Stimulated activated CD4-positive, alpha-beta T cell treated with anti-CD3 and anti-CD28 coated beads, Interleukin-4, amount 100 ng/mL, for 24 hours (primary cell): Measurements from ENCODE around the gene PDGFD.

Experiments used
- DNase-seq: peaks from one replicate; pipeline ENCODE4 v3.0.0-alpha.2; 2020

Gene PDGFD

DNA sequence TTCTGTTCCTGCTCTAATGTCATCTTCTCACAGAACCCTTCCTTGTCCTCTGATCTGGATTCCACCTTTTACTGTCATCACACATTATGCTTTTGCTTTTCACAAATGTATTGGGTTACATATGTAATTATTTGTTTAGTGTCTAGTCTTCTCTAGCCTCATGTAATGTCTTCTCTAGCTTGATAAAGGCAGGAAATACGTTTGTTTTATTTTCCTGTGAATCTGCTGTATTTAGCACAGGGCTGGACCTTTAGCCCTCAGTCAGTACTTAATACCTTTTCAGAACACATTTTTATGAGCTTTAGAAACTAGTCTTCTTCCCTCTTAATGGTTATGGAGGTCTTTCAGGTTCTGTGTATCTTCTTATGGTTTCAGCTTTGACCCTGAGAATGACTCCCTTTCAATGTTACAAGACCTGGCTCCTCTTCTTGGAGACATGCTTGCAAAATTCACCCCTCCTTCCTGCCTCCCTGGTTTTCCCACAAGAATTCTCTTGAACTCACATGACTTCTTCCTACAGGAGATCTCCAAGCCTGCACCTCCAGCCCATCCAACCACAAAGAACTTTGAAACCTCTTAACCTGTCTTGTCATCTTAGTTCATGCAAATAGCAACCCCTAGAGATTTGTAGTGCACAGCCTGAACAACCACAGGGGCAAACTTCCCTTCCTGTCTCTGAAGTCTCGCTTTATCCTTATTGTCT is 260.2 kb downstream of the PDGFD start:
- no peak for DNase-seq

DNA sequence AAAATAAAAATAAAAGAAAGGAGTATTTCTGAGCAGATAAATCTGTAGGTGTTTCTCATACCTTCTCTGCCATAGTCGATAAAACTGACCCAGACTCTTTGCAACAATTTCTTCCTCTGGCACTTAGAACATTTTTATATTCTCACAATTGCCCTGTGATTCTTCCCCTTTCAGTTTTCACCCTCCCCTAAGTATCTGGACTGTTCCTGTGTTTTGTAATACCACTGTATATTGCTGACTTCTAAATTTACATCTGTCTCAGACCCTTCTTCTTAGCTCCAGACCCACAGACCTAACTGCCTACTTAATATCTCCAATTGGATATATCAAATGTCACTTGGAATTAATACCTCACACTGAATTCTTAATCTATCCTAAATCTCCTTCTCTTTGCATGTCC is 261.0 kb downstream of the PDGFD start:
- DNase-seq: no peak

DNA sequence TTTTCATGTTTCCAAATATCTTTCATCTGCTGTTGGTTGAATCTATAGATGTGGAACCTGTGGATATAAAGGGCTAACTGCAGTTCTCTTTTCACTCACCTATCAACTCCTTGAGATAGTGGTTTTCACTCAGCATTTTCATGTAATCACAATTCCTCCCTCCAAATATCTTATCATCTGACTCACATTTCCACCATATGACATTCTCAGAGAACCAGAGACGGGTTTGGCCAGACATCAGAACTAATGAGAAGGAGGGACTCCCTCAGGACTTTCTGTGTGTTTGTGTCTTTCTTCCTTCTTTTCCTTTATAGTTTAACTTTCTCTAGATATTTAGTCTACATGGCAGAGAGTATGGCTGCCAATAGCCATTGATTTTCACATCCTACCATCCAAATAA is 262.3 kb downstream of the PDGFD start:
- DNase-seq: no peak

DNA sequence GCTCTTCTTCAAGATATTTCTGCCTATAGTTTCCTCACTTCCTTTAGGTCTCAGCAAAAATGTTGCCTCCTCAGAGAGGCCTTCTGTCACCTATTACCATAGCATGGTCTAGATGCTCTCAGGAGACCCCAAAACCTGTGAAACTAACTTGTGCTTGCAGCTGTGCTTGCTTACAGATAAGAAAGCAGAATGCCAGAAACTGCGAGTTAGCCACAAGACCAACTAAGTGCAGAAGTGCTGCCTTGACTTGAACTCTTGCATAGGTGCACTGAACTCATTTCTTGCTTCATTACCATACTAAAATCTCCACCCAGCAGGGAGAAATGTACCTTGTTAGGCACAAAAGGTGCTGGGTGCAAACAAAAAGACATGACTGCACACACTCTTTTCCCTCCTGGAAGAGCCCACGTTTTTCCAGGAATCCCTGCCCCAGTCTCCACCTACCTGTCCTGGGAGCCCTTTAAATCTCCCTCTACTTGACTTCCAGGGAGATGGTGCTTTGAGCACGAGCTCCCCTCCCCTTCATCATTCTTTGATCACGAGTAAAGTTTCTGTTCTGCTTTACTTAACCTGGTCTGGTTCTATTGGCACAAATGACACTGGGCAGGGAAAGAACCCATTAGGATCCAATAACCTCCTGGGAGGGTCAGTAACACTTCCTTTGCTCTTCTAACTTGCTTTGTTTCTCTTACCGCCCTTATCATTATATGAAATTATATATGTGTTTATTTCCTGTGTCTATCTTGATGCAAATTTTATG is 265.2 kb downstream of the PDGFD start:
- DNase-seq: no peak

DNA sequence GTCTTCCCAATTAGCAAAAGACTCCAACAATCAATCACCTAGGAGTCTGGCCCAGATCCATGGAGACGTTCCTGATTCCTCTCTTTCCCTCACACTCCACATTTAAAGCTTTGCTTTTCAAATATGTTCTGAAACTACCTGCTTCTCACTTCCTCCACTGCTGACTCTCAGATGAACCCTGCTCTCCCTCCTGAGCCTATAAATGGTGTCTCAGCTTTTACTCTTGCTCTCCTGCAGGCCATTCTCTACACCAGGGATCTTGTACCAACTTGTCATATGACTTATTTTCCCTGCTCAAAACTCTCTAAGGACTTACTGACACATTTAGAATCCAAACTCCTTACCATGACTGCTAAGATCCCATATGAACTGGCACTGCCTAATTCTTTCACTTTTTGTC is 265.9 kb downstream of the PDGFD start:
- no peak for DNase-seq

DNA sequence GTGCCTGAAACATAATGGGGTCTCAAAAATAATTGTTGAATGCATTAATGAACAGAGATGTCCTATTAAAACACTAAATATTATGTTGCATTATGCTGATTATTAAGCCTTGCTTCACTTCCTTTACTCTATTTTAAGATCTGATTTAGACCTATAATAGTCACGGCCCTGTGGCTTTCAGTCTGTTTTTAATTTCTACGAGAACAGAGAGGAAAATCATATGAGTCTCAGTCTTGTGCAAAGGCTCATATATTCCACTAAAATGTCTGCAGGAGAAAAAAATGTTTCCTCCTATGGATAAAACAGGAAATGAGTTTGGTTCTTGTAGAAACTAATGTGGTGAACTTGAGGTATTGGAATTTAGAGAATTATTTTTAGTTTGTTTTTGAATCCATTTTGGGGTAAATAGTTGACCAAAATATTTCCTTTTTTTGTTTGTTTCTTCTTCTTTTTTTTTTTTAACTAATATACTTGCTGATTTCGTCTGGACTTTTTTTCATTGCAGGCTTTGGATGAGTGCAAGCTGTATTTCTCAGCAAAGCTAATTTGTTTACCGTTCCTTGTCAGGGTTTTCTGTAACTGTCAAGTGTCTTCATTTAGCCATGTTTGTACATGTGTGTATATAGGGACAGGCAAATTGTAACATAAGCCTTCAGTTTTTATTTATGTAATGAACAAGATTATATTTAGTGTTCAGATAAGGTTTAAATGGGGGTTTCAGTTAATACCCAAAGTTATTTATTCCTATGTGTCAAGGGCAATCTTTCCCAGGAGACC is 266.6 kb downstream of the PDGFD start:
- no peak for DNase-seq

DNA sequence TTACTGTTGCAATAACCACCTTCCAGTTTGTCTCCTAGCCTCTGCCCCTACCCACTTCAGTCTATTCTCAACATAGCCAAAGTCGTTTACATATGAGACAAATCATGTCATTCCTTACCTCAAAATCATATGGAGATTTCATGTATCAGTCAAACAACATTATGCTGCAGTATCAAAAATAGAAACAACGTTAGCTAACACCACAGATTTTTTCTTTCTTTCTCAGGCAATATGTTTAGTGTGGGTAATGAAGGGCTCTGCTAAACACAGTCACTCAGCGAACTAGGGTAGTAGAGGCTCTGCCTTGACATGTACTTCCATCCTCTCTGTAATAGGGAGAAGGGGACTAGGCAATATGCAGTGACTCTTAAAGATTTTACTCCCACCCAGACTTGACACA is 268.8 kb downstream of the PDGFD start:
- DNase-seq: no peak

DNA sequence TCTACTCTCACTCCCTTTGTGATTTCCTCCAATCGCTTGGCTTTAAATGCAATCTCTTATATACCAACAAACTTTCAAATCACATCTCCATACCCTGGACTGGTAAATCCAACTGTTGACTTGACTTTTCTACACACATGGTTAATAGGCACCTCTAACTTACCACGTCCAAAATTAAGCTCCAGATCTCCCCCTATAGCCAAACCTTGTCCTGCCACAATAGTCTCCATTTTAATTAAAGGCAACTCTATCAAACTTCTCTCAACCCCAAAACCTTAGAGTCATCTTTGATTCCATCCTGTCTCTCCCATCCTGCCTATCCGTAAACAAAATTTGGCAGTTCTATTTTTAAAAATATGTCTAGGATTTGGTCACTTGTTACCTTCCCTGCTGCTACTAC is 269.3 kb downstream of the PDGFD start:
- no peak for DNase-seq

DNA sequence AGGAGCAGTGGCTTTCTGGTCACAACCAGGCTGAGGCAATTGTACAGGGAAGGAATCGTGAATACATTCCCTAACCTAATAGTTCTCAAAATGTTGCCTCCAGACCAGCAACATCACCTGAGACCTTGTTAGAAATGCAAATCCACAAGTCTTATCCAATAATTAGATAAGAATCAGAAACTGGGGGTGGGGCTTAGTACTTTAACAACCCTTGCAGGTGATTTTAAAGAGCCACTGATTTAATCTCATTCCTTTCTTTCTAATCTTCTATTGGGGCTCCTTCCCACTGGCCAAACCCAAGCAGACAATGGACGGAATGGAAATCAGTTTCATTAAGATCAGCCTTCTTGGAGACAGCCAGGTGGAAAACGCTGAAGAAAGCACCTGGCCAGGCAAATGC is 269.9 kb downstream of the PDGFD start:
- no peak for DNase-seq

DNA sequence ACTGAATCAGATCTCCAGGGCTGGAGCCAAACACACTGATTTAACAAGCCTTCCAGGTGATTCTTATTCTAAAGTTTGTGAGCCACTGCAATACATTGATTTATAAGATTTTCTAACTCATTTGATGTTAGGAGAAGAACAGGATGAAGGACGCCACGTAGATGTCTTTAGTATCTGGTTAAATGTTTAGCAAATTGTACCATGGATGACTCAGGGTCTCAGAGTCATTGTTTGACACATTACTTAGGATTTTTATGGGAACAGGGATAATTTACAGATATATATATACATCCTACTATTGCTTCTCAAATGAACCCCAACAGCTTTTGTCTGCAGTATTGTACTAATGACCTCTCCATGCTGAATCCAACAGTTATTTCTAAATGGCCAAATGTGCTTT is 270.6 kb downstream of the PDGFD start:
- DNase-seq: no peak

DNA sequence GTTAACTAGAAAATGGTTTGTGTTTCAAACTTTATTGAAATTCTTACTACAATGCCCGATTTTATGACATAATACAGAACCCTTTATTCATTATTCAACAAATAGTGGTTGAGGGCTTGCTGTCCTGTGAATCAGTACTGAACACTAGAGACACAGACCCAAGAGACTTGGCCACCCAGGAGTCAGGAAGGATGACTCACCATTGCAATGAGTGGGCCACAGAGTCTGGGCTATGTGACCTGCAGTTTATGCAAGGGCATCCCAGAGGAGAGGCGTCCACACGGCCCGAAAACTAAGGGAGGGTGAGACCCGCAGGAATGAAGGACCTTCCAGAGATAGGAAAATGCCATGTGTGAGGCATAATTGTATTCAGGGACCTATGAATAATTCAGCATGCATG is 271.3 kb downstream of the PDGFD start:
- no peak for DNase-seq

DNA sequence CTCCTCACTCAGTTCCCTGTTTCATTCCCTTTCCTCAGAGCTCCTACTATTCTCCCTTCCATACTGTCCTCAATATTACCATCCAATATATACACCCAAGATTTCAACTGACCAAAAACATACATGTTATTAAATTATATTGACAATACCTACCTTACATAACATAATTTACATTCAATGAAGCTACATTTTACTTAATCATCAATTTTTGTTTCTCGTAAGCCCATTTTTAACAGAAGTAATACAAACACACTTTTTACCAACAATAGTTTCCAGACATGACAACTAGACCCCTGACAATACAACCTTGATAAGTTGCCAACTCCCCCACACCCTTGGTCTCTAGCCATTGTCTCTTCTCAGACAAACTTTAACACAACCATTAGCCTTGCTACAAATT is 273.3 kb downstream of the PDGFD start:
- DNase-seq: no peak

DNA sequence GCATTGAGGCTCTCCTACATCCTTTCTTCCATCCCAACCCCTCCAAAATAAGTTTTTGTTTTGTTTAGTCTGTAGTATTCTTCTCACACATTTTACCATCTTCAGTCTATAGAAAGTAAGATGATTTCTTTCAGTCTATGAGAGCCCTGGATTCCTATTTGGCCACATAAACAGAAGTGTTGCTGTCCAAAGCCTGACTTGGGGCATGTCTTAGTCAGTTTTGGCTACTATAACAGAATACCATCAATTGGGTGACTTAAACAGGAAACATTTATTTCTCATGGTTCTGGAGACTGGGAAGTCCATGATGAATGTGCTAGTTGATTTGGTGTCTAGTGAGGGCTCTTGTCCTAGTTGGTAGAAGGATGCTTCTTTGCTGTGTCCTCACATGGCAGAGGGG is 274.3 kb downstream of the PDGFD start:
- DNase-seq: no peak

DNA sequence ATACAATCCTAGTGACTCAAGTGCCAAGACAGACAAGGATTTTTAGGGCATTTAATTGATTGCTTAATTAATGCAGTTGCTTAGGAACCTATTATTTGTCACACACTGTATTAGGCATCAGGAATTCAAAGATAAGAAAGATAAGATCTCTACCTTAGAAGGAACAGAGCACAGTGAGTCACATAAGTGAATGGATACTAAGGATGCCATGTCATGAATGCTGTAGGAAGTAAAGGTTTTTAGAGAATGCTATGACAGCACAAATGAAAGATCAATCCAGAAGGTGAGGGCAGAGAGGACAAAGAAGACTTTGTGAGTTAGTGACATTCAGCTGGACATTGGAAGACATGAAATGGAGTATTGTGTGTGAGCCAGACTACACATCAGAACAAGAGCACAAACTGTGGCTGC is 275.4 kb downstream of the PDGFD start:
- DNase-seq: no peak

DNA sequence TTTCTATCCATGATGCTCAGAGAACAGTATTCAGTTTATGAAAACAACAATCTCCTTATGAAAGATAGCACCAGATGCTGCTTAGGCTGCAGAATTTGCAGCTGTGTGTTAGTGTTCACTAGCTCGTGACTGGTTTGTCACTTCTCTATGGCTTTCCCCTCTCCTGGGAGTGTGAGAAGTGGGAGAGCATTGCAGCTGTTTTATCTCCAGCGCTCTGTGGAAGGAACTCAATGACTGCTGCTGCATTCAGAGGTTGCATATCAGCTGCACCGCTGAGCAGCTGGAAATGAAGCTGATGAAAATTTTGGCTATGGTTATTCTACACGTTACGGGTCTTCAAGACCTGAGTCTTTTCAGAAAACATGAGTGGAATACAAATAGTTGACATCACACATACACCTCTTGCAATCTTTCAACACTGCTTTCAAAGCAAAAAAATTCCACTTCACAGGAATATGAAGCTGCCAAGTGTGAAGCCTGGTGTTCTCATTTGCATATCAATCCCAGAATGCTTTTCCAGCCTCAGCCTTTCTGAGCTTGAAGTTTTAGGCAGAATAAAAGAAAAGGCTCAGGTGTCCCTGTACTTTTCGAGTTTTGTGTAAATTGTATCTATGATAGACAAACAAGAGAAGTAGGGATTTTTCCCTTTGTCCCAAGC is 276.8 kb downstream of the PDGFD start:
- no peak for DNase-seq

DNA sequence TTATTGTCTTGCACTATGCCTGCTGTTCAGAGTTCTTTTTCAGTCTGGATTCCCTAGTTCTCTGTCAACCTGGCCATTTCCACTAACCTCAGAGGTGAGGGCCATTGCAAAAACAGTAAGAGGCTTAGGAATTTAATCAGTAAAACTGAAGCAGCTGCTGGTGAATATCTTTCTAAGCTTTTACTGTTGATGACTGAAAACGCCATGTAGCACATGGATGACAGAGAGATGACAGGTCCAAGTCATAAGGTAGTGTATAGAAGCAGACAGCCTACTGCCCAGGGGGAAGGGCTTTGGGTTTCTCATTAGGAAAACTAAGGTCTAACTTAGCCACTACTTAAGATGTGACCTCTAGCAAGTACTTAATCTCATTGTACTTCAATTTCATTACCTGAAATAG is 280.1 kb downstream of the PDGFD start:
- DNase-seq: no peak

DNA sequence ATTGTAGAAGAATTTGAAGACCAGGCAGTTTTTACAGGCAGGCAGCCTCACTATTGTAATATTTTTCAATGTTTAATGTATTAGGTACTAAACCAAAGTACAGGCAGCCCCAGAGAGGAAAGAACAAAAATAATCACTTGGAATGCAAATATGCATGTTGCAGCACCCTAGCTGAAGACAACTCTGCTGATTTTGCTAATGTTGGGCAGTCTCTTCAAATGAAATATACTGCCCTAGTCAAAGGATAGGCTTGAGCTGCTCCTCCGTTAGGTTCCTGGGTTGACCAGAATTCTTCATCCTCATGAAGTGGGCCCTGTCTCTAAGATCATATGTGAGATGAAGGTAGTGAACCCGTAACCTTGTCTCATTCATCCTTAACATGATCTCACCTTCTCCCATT is 280.7 kb downstream of the PDGFD start:
- DNase-seq: no peak

DNA sequence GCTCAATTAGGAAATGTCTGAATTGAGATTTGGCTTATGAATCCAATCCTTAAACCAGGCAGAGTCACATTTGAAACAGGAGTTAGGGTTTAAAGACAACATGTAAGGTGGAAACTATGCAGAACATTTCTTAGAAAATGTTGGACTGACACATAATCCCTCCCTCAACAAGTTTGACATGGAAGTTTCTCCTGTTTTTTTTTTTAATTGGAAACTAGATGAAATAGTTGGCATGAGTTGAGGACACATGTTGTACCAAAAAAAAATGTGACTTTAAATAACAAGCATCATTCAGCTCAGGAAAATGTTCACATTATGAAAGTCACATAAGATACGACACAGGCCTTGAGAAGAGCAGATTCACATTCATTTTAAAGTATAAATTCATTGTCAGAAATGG is 282.4 kb downstream of the PDGFD start:
- no peak for DNase-seq

DNA sequence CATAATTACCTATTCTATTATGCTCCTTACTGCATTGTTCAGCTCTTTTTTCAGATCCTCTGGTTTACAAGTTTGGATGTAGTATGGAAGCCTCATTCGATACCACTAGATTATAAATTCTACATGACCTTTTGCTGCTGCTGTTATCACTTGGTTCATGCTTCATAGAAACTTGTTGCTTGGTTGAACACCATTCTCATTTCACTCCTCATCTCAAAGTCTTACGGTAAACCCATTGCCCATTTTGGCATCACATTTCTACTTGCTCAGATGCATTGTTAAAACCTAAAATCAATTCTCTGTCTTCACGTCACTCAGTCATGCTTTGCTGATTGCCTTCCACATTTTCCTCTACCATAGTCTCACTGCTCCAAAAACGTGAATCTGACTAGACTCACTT is 283.0 kb downstream of the PDGFD start:
- no peak for DNase-seq

DNA sequence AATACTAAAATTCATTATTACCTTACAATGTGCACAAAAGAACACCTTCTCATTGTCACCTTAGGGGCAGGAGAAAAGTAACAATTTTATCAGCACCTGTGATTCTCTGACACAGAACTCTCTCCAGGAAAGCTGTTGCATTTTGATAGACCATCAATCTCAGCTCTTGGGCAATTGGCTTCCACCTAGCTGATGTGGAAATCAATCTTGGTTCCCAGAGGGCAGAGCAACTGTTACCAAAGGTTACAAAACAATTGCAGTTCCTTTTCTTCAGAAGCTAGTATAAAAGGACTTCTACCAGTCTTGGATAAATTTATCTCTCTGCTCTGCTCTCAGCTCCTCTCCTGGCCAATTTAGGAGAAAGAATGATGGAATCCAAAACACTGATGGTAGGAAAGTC is 285.3 kb downstream of the PDGFD start:
- no peak for DNase-seq

DNA sequence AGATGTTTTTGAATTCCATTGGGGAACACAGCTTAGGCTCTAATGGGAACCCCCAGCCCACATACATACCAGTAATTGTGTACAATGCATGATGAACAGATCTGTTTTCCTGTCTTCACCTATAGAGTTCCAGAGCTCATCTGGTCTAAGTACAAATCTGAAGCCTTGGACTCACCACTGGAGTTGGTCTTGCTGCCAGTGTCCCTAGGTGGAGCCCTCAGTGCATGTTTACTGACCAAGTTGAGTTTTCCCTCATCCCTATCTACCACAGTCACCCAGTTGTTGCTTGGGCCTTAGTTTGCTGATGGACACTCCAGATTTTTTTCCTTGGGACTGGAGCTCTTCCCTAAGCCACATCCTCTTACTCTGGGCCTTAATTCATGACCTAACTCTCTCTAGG is 286.7 kb downstream of the PDGFD start:
- no peak for DNase-seq

DNA sequence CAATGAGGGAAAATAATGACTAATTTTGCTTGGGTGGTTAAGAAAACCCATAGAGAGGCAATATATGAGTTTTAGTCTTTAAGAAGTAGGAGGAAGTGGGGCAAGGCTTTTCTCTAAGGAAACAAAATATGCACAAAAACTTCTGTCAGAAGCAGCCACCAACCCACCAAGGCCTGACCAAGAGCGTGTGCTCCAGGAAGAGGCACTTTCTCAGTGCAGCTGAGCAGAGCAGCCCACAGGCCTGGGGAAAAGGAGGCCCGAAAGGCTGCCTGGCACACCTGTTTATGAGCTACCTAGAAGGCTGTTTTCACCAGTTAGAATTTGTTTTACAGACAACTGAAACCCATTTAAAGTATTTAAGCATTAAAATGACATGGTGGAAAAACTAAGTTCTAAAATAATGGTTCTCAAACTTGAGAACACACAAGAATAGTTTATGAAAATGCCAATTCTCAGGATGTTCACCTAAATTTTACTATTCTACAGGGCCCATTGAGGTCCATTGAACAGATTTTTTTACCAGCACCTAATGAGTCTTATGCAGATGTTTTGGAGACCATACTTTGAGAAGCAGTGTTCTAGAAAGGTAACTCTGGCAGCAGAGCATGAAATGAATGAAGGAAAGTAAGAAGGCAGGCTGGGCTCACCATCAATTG is 288.0 kb downstream of the PDGFD start:
- no peak for DNase-seq

DNA sequence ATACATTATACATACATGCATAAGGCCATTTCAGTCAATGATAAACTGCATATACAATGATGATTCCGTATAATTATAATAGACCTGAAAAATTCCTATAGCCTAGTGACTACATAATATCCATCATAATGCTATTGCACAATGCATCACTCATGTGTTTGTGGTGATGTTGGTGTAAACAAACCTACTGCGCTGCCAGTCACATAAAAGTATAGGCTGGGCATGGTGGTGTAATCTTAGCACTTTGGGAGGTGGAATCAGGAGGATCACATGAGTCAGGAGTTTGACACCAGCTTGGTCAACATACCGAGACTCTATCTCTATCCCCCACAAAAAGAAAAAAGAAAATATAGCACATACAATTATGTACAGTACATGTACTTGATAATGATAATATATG is 291.2 kb downstream of the PDGFD start:
- DNase-seq: no peak
